ENCODE results near the gene RPIA. TPM values are rescaled to one million over a fixed set of nuclear protein-coding genes. Genes with fewer than 3 reads are reported as not detected.
A peak's percentile ranks its signal among the peaks of the same experiment; 100 is the strongest.

RPIA gene
- total RNA-seq, 4 donors from 2014 or later, result 7.9 to 20.5 (median 10.9) TPM

DNA sequence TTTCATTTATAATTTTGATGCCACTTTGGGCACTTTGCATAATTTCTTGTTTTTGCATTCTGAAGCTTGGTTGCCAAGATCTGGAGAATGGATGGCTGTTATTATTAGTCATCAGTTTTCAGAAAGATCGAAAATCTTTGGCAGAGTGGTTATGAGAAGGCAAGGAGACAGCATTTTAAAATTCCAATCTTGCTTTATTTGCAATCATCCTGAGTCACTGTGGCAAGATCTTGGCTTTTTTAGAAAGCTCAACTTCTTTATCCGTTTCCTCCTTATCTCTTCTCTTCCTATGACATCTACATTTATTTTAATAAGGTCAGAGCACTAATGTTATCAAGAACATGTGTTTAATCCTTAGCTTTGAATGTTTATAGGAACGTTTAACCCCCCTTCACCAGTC lies 33.1 kb upstream of the RPIA start:
- no peak for TF ChIP-seq CTCF (IDR thresholded peaks at IDR 0.05)
- peak; percentile 75 for ATAC-seq (ENCODE audit: low FRiP score)
- no peak for DNase-seq (ENCODE audit: low spot score)

DNA sequence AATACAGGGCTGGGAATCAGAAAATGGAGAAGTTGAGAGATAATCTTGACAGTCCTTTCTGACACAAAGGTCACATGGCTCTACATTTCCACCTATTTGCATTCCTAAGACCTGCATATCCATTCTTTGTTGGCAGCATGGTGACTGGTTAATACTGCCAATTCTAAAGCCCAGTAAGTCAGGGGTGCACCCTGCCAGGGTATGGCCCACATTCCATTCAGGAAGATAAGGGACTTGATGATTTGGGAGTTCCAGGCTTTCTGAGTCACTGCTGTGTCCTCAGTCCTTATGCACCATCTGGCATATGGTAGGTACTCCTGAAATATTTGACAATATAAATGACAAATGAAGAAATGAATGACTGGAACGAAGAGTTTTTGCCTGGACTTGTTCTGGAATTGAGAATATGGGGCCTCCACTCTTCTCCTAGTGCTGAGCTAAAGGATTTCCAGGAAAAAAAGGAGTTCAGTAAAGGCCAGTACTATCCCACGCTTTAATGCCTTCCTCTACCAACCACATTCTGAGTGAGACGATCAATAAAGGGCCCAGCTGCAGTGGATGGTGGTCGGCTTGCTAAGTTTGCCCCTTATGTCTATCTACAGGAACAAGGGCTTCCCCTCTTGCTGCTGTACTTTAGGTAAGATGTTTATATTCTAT lies 32.5 kb upstream of the RPIA start:
- DNase-seq (ENCODE audit: low spot score) (no peak), ATAC-seq (ENCODE audit: low FRiP score) (peak; percentile 50)
- TF ChIP-seq CTCF (IDR thresholded peaks at IDR 0.05), result no peak

GRCh38 chr2:88659538-88659915 lies 31.9 kb upstream of the RPIA start:
- DNase-seq (ENCODE audit: low spot score), result no peak
- ATAC-seq (ENCODE audit: low FRiP score), result peak; percentile 11

GRCh38 chr2:88660622-88661021 lies 30.9 kb upstream of the RPIA start:
- TF ChIP-seq CTCF (IDR thresholded peaks at IDR 0.05), result no peak

More at GRCh38 chr2:88659538-88659915, 31.9 kb upstream of the RPIA start:
- no peak for TF ChIP-seq CTCF (IDR thresholded peaks at IDR 0.05)

DNA sequence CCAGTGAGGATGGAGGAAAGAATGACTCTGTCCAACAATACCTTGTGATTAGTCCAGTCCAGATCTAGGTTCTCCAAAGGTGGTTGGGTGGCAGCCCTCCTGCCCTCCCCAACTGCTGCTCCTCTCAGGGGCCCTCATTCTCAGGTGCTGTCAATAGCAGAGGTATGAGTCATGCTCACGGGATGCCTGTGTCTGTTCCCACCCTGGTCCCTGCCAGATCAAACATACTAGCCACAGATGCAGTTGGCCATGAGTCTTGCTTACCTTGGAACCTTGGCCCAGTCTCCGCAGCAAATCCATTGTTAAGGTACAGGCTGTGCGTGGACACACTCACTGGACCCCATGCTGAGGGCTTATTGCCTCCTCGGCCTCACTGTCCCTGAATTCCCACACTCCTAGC lies 24.9 kb upstream of the RPIA start:
- no peak for TF ChIP-seq CTCF (IDR thresholded peaks at IDR 0.05)
- no peak for ATAC-seq (ENCODE audit: low FRiP score)
- no peak for DNase-seq (ENCODE audit: low spot score)

More at GRCh38 chr2:88660622-88661021, 30.9 kb upstream of the RPIA start:
- no peak for ATAC-seq (ENCODE audit: low FRiP score)
- DNase-seq (ENCODE audit: low spot score), result no peak

- DNase-seq (ENCODE audit: low spot score) (no peak), ATAC-seq (ENCODE audit: low FRiP score) (no peak)
- no peak for TF ChIP-seq CTCF (IDR thresholded peaks at IDR 0.05)
Observed at GRCh38 chr2:88667219-88667618, 24.3 kb upstream of the RPIA start.

- no peak for ATAC-seq (ENCODE audit: low FRiP score)
- no peak for DNase-seq (ENCODE audit: low spot score)
- no peak for TF ChIP-seq CTCF (IDR thresholded peaks at IDR 0.05)
Observed at GRCh38 chr2:88668862-88669261, 22.6 kb upstream of the RPIA start.
